ENCODE data around the gene GLG1.

GLG1 gene

DNA sequence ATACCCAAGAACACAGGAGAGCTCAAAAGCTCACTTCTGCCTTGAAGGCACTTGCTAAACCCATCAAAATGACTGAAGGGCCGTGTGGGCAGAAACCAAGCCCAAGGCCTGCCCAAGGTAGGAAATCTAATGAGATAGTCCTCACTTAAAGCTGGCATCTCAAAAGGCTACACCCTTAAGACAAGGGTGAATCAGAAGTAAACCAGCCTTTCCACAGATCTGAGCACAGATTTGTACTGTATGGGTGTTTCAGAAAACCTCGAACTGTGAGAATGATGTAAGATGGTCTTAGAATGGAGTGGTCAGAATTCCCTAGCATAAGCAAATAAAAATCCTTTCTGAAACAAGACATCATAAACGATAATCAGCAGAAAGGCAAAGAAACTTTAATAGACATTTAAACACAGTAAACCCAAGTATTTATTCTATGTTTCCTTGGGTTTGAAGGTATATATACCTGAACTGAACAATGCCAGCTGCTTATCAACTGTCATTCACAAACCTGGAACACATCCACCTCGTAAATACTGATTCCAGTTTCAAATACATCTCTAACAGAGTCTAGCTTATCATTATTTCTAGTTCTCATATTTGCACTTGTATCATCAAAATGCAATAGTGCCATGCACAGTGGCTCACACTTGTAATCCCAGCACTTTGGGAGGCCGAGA is 37.8 kb downstream of the GLG1 start:
- no peak overlapping the region for H3K4me2 ChIP-seq (ENCODE audit: low read length)
- H3K9me3 ChIP-seq (ENCODE audit: control insufficient read depth, insufficient read depth, low read length) = no peaks in the 10 kb centered on the region
- H4K20me1 ChIP-seq (ENCODE audit: control insufficient read depth, insufficient read depth, low read depth, low read length) = peaks cover 2% of the 10 kb centered on the region
- no peaks in the 10 kb centered on the region for H3F3A ChIP-seq (ENCODE audit: control insufficient read depth, insufficient read depth)
- no peak for TF ChIP-seq EZH2phosphoT487 (IDR thresholded peaks at IDR 0.05; ENCODE audit: borderline replicate concordance, low read length)
- TF ChIP-seq, protein P1, sequence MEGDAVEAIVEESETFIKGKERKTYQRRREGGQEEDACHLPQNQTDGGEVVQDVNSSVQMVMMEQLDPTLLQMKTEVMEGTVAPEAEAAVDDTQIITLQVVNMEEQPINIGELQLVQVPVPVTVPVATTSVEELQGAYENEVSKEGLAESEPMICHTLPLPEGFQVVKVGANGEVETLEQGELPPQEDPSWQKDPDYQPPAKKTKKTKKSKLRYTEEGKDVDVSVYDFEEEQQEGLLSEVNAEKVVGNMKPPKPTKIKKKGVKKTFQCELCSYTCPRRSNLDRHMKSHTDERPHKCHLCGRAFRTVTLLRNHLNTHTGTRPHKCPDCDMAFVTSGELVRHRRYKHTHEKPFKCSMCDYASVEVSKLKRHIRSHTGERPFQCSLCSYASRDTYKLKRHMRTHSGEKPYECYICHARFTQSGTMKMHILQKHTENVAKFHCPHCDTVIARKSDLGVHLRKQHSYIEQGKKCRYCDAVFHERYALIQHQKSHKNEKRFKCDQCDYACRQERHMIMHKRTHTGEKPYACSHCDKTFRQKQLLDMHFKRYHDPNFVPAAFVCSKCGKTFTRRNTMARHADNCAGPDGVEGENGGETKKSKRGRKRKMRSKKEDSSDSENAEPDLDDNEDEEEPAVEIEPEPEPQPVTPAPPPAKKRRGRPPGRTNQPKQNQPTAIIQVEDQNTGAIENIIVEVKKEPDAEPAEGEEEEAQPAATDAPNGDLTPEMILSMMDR (IDR thresholded peaks at IDR 0.05; ENCODE audit: low read depth, low read length, poor library complexity, severe bottlenecking) = no peak
- H3K4me3 ChIP-seq (ENCODE audit: low read length) = no peak overlapping the region
- H3K27ac ChIP-seq (ENCODE audit: low read depth, low read length) = no peak overlapping the region
- peaks cover 84% of the 10 kb centered on the region for H3K79me2 ChIP-seq (ENCODE audit: control insufficient read depth, low read length)
- H3K4me1 ChIP-seq (ENCODE audit: control insufficient read depth, low read length) = no peaks in the 10 kb centered on the region
- H3K36me3 ChIP-seq (ENCODE audit: control insufficient read depth, low read length) = no peaks in the 10 kb centered on the region
- no peaks in the 10 kb centered on the region for H3K9me2 ChIP-seq (replicated peaks; ENCODE audit: control insufficient read depth, low read length)
- no peaks in the 10 kb centered on the region for H3K27me3 ChIP-seq (ENCODE audit: control insufficient read depth, low read length)

DNA sequence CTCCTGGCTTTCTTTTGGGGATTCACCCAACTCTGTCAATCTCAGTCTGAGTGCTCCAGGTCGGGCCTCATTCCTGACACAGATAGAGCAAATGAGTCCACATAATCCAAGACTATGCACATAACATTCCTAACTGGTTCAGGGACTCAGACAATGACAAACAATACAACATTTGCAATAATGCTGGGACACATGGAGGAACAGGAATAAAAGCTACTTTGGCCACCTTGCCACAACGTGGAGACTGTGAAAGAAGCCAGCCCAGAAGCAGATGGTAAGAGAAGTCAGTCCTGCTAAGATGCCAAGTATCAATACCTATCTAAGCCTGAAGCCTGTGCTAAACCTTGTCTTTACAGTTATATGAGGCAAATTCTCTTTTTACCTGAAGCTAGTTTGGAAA is 39.0 kb downstream of the GLG1 start:
- H3K79me2 ChIP-seq (ENCODE audit: control insufficient read depth, low read length) = peaks cover 85% of the 10 kb centered on the region
- no peak overlapping the region for H3K27ac ChIP-seq (ENCODE audit: low read depth, low read length)
- TF ChIP-seq, protein P1 (IDR thresholded peaks at IDR 0.05; ENCODE audit: low read depth, low read length, poor library complexity, severe bottlenecking) = no peak
- TF ChIP-seq EZH2phosphoT487 (IDR thresholded peaks at IDR 0.05; ENCODE audit: borderline replicate concordance, low read length) = no peak
- H3K9me3 ChIP-seq (ENCODE audit: control insufficient read depth, insufficient read depth, low read length) = no peaks in the 10 kb centered on the region
- no peaks in the 10 kb centered on the region for H3K9me2 ChIP-seq (replicated peaks; ENCODE audit: control insufficient read depth, low read length)
- H3K27me3 ChIP-seq (ENCODE audit: control insufficient read depth, low read length) = no peaks in the 10 kb centered on the region
- no peaks in the 10 kb centered on the region for H3K36me3 ChIP-seq (ENCODE audit: control insufficient read depth, low read length)
- H3K4me1 ChIP-seq (ENCODE audit: control insufficient read depth, low read length) = no peaks in the 10 kb centered on the region
- H3K4me2 ChIP-seq (ENCODE audit: low read length) = no peak overlapping the region
- no peaks in the 10 kb centered on the region for H3F3A ChIP-seq (ENCODE audit: control insufficient read depth, insufficient read depth)
- no peaks in the 10 kb centered on the region; the same call in 1 of the 2 replicates for H4K20me1 ChIP-seq (ENCODE audit: control insufficient read depth, insufficient read depth, low read depth, low read length)
- no peak overlapping the region for H3K4me3 ChIP-seq (ENCODE audit: low read length)

DNA sequence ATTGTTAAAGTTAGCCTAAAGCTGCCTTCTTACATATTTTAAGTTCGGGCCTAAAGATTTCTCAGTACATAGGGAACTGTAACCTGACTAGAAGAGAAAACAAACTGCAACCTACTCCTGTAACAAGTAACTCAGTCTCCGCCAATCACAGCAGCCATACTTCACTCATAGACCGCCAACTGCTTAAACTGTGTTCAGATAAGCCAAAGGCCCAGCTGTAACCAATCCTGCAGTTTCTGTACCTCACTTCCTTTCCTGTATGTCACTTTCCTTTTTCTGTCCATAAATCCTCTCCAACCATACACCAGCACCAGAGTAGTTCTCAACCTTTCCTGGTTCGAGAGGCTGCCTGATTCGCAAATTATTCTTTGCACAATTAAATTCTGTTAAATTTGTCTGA is 41.5 kb downstream of the GLG1 start:
- no peaks in the 10 kb centered on the region for H3K36me3 ChIP-seq (ENCODE audit: control insufficient read depth, low read length)
- H3K27me3 ChIP-seq (ENCODE audit: control insufficient read depth, low read length) = no peaks in the 10 kb centered on the region
- H3K9me3 ChIP-seq (ENCODE audit: control insufficient read depth, insufficient read depth, low read length) = no peaks in the 10 kb centered on the region
- no peak for TF ChIP-seq EZH2phosphoT487 (IDR thresholded peaks at IDR 0.05; ENCODE audit: borderline replicate concordance, low read length)
- TF ChIP-seq, protein P1 (IDR thresholded peaks at IDR 0.05; ENCODE audit: low read depth, low read length, poor library complexity, severe bottlenecking) = no peak
- no peaks in the 10 kb centered on the region for H3K9me2 ChIP-seq (replicated peaks; ENCODE audit: control insufficient read depth, low read length)
- H3K79me2 ChIP-seq (ENCODE audit: control insufficient read depth, low read length) = peaks cover 84% of the 10 kb centered on the region
- H3K27ac ChIP-seq (ENCODE audit: low read depth, low read length) = no peak overlapping the region
- no peaks in the 10 kb centered on the region for H3F3A ChIP-seq (ENCODE audit: control insufficient read depth, insufficient read depth)
- no peaks in the 10 kb centered on the region for H3K4me1 ChIP-seq (ENCODE audit: control insufficient read depth, low read length)
- no peak overlapping the region for H3K4me2 ChIP-seq (ENCODE audit: low read length)
- H3K4me3 ChIP-seq (ENCODE audit: low read length) = no peak overlapping the region
- no peaks in the 10 kb centered on the region; the same call in 1 of the 2 replicates for H4K20me1 ChIP-seq (ENCODE audit: control insufficient read depth, insufficient read depth, low read depth, low read length)

All from DOHH2 (cell line).